HepG2 (cell line): Measurements from ENCODE around the gene TEAD1.

ENCODE experiments used
- GABPA ChIP-seq, 2 experiments: IDR thresholded peaks; 2 replicates each; pipeline ENCODE4 v1.6.1; 2011 to 2016; ENCODE audit warnings: low read depth in 2 of 2, low read length in 1 of 2, missing biosample characterization in 1 of 2, missing genetic modification characterization in 1 of 2
- HOXA9 ChIP-seq: sonication (generic); formaldehyde crosslinking; IDR thresholded peaks from 2 replicates; pipeline ENCODE4 v1.8.1; 2022; ENCODE audit warnings: missing genetic modification reagents, mild to moderate bottlenecking, moderate library complexity, borderline replicate concordance
- NFIC ChIP-seq: IDR thresholded peaks from 2 replicates; pipeline ENCODE4 v1.6.1; 2012; ENCODE audit warnings: mild to moderate bottlenecking, low read length, inconsistent platforms
- POLR2A ChIP-seq, 2 experiments: IDR thresholded peaks; 2 replicates each; pipeline ENCODE4 v1.6.1; 2011; ENCODE audit warnings: low read depth in 2 of 2, low read length in 2 of 2, mild to moderate bottlenecking in 1 of 2, moderate library complexity in 1 of 2; ENCODE audit not compliant: insufficient read depth in 1 of 2
- SMAD1 ChIP-seq: sonication (generic); formaldehyde crosslinking; IDR thresholded peaks from 2 replicates; pipeline ENCODE4 v1.4.0; 2020; ENCODE audit warnings: missing genetic modification reagents, low read depth, mild to moderate bottlenecking, borderline replicate concordance
- XRCC5 ChIP-seq: fragments of 200-400 bp; formaldehyde crosslinking; optimal IDR thresholded peaks from 2 replicates; pipeline ENCODE3; 2017; ENCODE audit warnings: mild to moderate bottlenecking, low read length
- ZNF317 ChIP-seq: sonication (generic); formaldehyde crosslinking; IDR thresholded peaks from 2 replicates; pipeline ENCODE4 v1.5.0; 2020; ENCODE audit warnings: mild to moderate bottlenecking, missing genetic modification reagents
- ZNF777 ChIP-seq: sonication (generic); formaldehyde crosslinking; IDR thresholded peaks from 2 replicates; pipeline ENCODE4 v1.4.0; 2020; ENCODE audit warnings: missing genetic modification reagents
- TF ChIP-seq, protein P1 (sequence below): sonication (generic); formaldehyde crosslinking; IDR thresholded peaks from 2 replicates; pipeline ENCODE4 v1.5.0; 2020; ENCODE audit warnings: mild to moderate bottlenecking, missing genetic modification reagents, moderate library complexity
- TF ChIP-seq, protein P2 (sequence below): IDR thresholded peaks from 2 replicates; pipeline ENCODE4 v1.6.1; 2016; ENCODE audit warnings: control low read depth

DNA sequence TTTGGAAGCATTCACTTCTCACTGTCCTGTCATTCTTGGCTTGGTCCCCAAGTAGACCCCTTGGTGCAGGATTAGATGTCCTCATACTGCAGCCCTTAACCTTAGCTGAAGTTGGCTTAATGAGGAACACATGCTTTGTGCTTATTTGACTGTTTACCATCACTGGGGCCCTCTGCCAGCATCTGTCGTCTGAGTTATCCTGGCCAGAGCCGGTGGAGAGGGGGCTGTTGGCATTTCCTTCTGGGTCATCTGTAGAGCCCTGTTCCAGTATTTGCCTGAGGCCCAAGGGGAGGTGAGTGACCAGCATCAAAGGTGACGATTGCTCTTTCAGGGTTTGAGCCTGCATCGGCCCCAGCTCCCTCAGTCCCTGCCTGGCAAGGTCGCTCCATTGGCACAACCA is 208.4 kb downstream of the TEAD1 start:
- no peak for TF ChIP-seq XRCC5
- no peak for TF ChIP-seq ZNF317
- no peak for TF ChIP-seq HOXA9
- TF ChIP-seq, protein P1, sequence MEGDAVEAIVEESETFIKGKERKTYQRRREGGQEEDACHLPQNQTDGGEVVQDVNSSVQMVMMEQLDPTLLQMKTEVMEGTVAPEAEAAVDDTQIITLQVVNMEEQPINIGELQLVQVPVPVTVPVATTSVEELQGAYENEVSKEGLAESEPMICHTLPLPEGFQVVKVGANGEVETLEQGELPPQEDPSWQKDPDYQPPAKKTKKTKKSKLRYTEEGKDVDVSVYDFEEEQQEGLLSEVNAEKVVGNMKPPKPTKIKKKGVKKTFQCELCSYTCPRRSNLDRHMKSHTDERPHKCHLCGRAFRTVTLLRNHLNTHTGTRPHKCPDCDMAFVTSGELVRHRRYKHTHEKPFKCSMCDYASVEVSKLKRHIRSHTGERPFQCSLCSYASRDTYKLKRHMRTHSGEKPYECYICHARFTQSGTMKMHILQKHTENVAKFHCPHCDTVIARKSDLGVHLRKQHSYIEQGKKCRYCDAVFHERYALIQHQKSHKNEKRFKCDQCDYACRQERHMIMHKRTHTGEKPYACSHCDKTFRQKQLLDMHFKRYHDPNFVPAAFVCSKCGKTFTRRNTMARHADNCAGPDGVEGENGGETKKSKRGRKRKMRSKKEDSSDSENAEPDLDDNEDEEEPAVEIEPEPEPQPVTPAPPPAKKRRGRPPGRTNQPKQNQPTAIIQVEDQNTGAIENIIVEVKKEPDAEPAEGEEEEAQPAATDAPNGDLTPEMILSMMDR: no peak
- TF ChIP-seq NFIC: no peak
- TF ChIP-seq ZNF777: no peak
- no peak for TF ChIP-seq GABPA (IDR thresholded peaks at IDR 0.05; ENCODE audit: low read depth, low read length)
- TF ChIP-seq GABPA (CRISPR knock-in tag; IDR thresholded peaks at IDR 0.05; ENCODE audit: low read depth): no peak
- no peak for TF ChIP-seq POLR2A (IDR thresholded peaks at IDR 0.05; ENCODE audit: insufficient read depth in 1 of 2, low read depth in 2 of 2, low read length in 2 of 2)
- TF ChIP-seq SMAD1 (CRISPR knock-in tag): no peak
- TF ChIP-seq, protein P2, sequence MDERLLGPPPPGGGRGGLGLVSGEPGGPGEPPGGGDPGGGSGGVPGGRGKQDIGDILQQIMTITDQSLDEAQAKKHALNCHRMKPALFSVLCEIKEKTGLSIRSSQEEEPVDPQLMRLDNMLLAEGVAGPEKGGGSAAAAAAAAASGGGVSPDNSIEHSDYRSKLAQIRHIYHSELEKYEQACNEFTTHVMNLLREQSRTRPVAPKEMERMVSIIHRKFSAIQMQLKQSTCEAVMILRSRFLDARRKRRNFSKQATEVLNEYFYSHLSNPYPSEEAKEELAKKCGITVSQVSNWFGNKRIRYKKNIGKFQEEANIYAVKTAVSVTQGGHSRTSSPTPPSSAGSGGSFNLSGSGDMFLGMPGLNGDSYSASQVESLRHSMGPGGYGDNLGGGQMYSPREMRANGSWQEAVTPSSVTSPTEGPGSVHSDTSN: no peak
